KOPT-K1 (cell line): ENCODE data around the gene MREG.
"Not testable (repeated sequence)": the region's sequence is repeated elsewhere in the genome, so short reads cannot be mapped to it uniquely, and the experiment has no call there.

ENCODE experiments used
- H3K27ac ChIP-seq: fragments of 200-600 bp; sonication (generic); 2 replicates; pipeline ENCODE4 v1.5.1; 2016; ENCODE audit warnings: antibody characterized with exemption, mild to moderate bottlenecking, low read depth, low read length; ENCODE audit not compliant: poor library complexity, severe bottlenecking
- H3K36me3 ChIP-seq: fragments of 200-600 bp; sonication (generic); 2 replicates; pipeline ENCODE4 v1.5.1; 2017; ENCODE audit warnings: antibody characterized with exemption, mild to moderate bottlenecking, low read length, moderate library complexity; ENCODE audit not compliant: insufficient read depth
- H3K9me3 ChIP-seq: fragments of 200-600 bp; sonication (generic); 2 replicates; pipeline ENCODE4 v1.5.1; 2017; ENCODE audit warnings: antibody characterized with exemption, low read length, mild to moderate bottlenecking; ENCODE audit not compliant: insufficient read depth, poor library complexity, severe bottlenecking

Gene MREG

DNA sequence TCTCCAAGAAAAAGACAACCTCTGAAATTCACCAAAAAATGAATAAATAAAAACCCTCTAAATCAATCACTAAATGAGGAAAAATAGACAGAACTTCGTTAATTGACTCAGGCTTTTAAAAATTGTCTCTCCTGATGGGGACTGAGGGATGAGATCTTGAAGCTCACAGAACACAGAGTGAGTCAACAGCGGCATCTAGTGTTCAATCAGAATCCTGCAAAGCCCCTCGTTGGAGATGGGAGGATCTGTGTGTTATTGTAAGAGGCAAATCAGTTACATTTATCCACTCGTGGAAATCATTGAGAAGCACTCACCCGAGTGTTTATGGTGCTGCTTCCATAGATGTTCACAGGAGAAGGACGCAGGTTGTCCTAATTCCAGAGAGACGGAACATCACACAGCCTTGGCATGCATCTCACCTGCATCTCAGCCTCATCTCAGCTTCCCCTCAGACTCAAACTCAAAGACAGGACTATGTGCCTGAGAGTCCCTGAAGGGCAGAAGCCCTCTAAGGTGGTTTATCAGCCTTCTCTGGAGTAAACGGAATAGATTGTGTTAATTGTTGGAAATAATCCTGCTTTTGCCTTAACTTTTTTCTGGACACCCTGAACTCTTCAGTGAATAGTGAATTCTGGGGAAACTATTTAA is 82.0 kb downstream of the MREG start:
- Histone ChIP-seq H3K9me3 (no peaks in the 10 kb centered on the region), H3K36me3 (no peaks in the 10 kb centered on the region), H3K27ac (no peak overlapping the region)

DNA sequence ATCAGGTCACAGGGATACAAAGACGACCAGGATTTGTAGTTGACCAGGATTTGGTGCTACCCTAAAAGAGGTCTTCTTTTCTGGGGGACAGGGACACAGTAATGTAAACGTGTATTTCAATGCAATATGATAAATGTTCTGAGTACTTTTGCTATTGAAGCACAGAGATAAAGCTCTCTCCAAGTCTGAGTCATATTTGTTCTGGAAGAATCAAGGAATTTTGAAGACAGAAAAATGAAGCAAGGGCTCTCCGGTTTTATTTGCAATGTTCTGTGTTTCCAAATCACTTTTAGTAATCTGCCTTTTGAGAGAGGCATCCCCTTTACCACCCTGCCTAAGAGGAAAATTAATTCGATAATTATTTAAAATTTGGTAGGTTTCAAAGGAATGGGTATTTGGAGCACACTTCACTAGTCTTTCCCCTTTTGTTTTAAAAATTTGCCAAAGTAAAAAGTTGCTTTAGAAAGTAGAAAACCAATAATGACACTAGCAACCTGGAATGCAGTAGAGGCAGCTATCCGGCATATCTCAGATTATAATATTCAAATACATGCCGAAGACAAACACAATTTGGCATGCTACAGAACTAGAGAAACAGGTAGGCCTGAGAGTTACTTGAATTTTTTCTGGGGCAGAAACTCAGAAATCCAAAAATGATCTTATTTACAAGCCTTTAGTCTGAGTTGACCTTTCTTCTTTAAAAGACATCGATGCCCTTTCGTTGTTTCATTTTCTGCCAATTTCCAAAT is 82.7 kb downstream of the MREG start:
- no peak overlapping the region for H3K27ac ChIP-seq
- no peaks in the 10 kb centered on the region for H3K36me3 ChIP-seq
- H3K9me3 ChIP-seq: no peaks in the 10 kb centered on the region

DNA sequence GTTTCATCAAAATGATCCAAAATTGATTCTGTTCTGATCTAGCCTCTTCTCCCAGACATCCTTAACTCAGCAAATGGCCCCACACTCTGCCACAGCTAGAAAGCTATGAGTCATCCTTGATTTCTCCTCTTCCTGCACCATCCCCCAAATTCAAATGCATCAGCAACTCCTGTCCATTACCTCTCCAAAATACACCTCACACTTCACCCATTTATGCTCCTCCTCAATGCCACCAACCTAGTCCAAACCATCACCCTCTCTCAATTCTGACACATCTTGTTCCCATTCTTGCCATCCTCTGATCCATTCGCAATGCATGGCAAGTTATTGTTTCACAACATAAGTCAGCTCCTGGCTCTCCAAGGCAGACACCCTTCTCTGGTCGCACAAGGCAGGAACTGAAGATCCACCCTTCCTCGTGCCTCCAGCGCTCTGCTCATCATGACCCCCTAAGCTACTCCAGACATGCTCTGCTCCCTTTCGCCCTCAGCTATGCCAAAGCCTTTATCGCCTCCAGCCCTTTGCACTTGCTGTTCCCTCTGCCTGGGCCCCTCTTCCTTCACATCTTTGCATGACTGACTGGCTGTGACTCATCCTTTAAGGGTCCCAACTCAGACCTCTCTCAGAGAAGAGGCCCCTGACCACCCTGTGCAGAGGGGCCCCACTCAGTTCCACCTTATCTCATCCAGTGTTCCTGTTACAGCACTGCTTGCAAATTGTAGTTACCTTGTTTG is 83.6 kb downstream of the MREG start:
- Histone ChIP-seq H3K36me3 (no peaks in the 10 kb centered on the region), H3K27ac (no peak overlapping the region), H3K9me3 (no peaks in the 10 kb centered on the region)

DNA sequence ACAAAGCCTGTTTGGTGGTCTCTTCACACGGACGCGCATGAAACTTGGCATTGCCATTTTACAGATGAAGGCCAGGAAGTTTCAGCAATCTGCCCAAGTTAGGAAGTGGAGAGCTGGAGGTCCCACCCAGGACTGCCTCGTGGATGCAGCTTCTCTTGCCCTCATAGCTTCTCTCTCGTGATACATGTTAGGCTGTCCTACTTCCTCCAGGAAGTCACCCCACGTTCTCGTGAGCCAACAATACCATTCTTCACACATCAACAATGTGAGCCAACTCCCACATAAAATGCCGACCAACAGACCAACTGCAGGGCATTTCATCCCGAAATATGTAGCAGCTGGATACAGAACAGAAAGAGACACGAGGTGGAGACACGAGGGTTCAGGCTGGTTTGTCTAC is 85.3 kb downstream of the MREG start:
- H3K27ac ChIP-seq: no peak overlapping the region
- no peaks in the 10 kb centered on the region for H3K9me3 ChIP-seq
- no peaks in the 10 kb centered on the region for H3K36me3 ChIP-seq

DNA sequence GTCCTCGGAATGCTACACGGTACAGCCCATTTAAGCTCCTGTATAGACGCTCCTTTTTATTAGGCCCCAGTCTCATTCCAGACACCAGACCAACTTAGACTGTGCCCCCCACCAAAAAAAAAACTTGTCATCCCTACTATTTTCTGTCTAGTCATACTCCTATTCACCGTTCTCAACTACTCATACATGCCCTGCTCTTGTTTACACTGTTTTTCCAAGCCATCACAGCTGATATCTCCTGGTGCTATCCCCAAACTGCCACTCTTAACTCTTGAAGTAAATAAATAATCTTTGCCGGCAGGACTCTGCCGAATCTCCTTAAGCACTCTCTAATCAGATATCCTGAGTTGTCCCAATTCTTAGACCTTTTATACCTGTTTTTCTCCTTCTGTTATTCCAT is 86.4 kb downstream of the MREG start:
- H3K27ac ChIP-seq, H3K36me3 ChIP-seq, H3K9me3 ChIP-seq: not testable (repeated sequence)

DNA sequence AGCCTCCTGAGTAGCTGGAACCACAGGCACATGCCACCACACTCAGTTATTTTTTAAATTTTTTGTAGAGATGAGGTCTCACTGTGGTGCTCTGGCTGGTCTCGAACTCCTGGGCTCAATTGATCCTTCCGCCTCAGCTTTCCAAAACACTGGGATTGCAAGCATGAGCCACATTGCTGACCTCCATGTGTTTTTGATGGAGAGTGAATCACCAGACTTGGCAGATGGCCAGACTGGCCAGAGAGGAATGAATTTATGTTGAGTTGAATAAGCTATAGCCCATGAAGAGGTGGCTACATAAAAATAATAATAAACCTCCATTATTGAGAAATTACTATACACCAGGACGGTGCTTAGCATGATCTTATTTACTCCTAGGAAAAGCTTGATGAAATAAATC is 91.5 kb downstream of the MREG start:
- Histone ChIP-seq H3K9me3 (no peaks in the 10 kb centered on the region), H3K27ac (no peak overlapping the region), H3K36me3 (no peaks in the 10 kb centered on the region)

DNA sequence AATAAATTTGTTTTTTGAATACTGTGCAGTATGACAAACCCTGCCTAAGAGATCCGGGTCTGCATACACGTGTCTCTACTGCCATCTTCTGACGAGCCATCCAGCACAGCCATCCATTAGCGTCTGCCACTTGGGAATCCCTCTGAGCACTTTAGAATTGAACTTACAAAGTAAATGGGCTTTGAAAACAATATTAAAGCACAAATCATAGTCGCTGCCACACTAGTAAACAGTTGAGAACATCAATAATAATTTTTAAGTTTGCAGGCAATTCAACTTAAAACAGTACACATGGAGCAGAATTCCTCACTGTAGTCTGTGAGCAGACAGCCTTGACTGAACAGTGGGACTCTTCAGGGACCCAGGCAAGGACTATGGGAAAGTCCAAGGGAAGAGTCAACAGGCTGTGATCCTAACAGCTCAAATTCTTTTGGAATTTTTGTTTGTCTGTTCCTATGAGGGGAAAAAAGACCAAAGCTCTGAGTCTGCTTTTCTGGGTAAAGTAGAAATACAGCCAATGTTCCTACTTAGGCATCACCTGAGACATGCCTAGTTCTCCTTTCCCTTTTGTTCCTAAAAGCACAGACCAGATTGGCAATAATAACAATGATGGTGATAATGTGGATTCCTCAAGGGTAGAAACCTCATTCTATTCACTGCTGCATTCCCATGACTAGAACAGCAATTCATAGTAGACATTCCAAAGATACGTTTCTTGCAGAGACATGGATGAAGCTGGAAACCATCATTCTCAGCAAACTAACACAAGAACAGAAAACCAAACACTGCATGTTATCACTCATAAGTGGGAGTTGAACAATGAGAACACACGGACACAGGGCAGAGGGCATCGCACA is 92.9 kb downstream of the MREG start:
- H3K36me3 ChIP-seq: no peaks in the 10 kb centered on the region
- no peaks in the 10 kb centered on the region for H3K9me3 ChIP-seq
- H3K27ac ChIP-seq: no peak overlapping the region

DNA sequence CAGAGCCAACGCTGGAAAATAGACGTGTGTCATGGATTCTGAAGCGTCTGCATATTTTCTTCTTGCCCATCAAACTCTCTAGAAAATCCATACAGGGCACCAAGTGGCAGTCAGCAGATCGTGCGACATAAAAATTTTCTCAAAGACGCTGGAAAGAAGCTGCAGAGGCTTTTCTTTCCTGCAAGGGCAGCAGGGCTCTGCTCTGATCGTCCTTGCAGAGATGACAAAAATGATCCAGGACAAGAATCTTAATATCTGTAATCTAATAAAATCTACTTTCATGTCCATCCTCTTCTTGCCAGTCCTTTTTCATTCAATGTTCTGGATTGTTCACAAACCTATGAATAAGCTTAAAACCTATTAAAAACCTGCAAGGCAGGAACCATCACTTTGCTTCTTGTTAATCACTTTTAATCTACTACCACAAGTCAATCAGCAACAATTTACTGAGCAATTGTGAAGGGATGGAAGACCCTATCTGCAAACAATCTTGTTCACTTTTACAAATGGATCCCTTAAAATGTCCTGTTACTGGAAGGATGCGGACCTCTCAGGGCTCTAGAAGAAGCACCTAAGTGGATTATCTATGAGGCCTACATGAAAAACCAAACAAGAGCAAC is 93.6 kb downstream of the MREG start:
- no peaks in the 10 kb centered on the region for H3K36me3 ChIP-seq
- no peaks in the 10 kb centered on the region for H3K9me3 ChIP-seq
- H3K27ac ChIP-seq: no peak overlapping the region

DNA sequence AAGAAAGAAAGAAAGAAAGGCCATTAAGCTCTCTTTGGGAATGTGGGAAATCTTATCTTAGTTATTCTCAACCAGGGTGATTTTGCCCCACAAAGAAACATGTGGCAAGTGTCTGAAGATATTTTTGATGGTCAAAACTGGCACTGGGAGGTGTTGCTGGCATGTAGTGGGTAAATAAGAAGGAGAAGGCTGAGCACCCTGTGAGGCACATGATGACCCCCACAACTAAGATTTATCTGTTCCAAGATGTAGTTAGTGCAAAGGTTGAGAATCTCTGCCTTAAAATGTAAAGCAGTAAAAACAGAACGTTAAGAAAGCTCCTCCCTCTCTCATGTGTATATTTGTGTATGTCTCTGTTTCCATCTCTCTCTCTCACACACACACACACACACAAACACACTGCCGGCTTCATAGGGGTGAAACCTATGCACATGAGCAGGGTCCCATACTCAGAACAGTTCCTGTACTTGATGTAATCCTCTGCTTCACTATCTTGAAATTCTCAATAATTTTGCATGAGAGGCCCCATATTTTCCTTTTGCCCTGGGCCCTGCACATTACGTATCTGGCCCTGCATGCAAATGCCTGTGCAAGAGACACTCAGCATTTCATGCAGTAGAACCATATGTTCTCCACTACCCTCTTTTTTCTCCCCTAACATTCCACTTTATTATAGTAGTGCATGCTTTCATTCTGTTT is 94.3 kb downstream of the MREG start:
- no peak overlapping the region for H3K27ac ChIP-seq
- no peaks in the 10 kb centered on the region for H3K36me3 ChIP-seq
- no peaks in the 10 kb centered on the region for H3K9me3 ChIP-seq

DNA sequence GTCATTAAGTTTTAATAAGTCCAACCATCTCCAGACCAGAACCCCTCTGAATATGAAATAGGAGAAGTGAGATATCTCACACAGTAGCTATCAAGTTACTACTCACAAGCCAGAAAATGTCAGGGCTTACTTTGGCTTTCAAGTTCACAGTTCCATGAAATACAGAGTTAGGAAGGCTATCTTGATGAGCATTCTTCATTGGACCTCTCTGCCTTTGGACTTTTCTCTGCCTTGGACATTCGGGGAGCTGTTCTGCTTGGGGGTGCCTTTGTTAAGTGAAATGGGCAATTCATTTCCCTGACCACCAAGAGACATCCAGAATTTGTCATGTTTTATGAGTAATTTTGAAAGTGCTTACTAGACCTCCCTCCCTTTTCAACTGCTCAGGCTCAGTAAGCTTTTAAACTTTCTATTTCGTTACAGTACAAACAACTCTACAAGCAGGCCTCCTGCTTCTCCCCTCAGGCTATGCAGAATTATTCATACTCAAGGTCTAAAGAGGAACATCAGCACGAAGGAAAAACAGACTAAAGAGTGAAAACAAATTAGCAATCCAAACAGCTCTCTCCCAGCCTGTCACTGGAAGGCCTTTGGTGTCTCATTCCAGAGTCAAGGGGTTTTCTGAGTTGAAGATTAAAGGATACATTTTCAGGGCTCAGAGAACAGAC is 95.3 kb downstream of the MREG start:
- no peaks in the 10 kb centered on the region for H3K36me3 ChIP-seq
- H3K9me3 ChIP-seq: no peaks in the 10 kb centered on the region
- no peak overlapping the region for H3K27ac ChIP-seq

DNA sequence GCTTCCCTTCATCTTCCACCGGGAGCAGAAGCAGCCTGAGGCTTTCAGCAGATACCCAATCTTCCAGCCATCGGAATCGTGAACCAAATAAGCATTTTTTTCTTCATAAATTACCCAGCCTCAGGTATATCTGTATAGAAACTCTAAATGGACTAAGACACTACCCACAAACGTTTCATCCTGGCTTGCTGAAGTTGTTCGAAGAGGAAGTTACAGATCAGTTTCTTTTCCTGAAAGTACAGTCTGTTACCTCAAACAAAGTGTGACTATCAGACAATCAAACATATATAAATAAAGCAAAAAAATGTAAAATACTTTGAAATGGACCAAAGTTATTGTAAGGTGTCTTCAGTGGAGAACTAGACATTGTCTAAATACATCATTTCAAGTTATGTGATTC is 97.9 kb downstream of the MREG start:
- H3K27ac ChIP-seq: no peak overlapping the region
- no peaks in the 10 kb centered on the region for H3K9me3 ChIP-seq
- H3K36me3 ChIP-seq: no peaks in the 10 kb centered on the region

DNA sequence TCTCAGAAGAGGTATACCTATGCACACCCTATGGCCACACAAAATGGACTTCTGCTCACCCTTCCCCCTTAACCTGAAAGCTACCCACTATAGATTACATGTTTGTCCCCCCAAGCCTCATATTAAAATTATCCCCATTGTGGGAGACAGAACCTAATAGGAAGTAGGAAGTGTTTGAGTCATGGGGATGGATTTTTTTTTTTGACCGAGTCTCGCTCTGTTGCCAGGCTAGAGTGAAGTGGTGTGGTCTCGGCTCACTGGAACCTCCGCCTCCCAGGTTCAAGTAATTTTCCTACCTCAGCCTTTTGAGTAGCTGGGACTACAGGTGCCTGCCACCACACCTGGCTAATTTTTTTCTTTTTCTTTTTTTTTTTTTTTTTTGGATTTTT is 98.6 kb downstream of the MREG start:
- no peak overlapping the region for H3K27ac ChIP-seq
- no peaks in the 10 kb centered on the region for H3K9me3 ChIP-seq

DNA sequence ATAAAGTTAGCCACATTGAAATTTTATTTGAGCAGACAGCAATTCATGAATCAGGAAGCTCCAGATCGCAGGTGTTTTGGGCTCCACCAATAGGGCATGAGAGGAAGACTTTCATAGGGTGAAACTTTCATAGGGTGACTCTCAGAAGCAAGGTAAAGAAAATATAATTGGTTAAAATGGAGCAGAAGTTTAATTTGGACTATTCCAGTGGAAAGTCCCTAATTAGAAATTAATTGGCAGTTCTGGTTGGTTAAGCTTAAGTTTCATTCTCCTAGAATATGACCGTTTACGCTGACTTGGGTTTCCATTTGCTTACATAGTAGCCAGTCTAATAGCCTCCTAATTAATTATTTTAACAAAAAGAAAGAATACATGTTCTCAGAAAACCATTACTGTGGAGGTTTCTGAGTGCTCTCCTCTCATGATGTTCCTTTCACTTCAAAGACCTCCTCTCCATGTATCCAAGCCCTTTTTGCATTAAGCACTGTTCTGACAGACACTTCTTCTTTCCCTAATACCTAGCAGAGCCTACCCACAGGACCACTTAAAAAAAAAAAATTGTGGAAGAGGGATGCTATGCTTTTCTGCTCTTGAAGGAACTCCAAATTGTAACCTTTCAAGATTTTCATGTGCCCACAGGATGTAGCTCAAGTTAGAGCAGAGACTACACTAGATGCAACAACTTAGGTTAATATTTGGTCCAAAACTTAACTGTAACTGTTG is 99.1 kb downstream of the MREG start:
- no peak overlapping the region for H3K27ac ChIP-seq

More for the DNA sequence above, 98.6 kb downstream of the MREG start:
- H3K36me3 ChIP-seq: no peaks in the 10 kb centered on the region

More for the DNA sequence above, 99.1 kb downstream of the MREG start:
- Histone ChIP-seq H3K36me3 (no peaks in the 10 kb centered on the region), H3K9me3 (no peaks in the 10 kb centered on the region)
